Activated T-helper 2 cell treated with anti-CD3 and anti-CD28 coated beads, Interferon-gamma antibody, Interleukin-2, Interleukin-4, amounts not matched to agents 10 μg/mL and 5 μg/mL and 100 μg/mL, durations not matched to agents 14 hours and 24 hours and 36 hours (primary cell): ENCODE results near the gene IGF2R. TPM values are rescaled to one million over a fixed set of nuclear protein-coding genes. Genes with fewer than 3 reads are reported as not detected.
"Not testable (repeated sequence)": the region's sequence is repeated elsewhere in the genome, so short reads cannot be mapped to it uniquely, and the experiment has no call there.

Source experiments
- DNase-seq: peaks from one replicate; pipeline ENCODE4 v3.0.0; 2021; ENCODE audit warnings: low spot score
- H3K27ac Mint-ChIP-seq: one replicate; pipeline ENCODE4 v1.8.0; 2021; ENCODE audit warnings: mixed read lengths
- H3K27me3 Mint-ChIP-seq: one replicate; pipeline ENCODE4 v1.8.0; 2021; ENCODE audit warnings: low read depth, mixed read lengths
- H3K36me3 Mint-ChIP-seq: one replicate; pipeline ENCODE4 v1.8.0; 2021; ENCODE audit warnings: low read depth, mixed read lengths
- H3K4me1 Mint-ChIP-seq: one replicate; pipeline ENCODE4 v1.8.0; 2021; ENCODE audit warnings: low read depth, mixed read lengths
- H3K4me3 Mint-ChIP-seq: one replicate; pipeline ENCODE4 v1.8.0; 2021; ENCODE audit warnings: low read depth, mild to moderate bottlenecking, moderate library complexity, mixed read lengths
- H3K9me3 Mint-ChIP-seq: one replicate; pipeline ENCODE4 v1.8.0; 2021; ENCODE audit warnings: mixed read lengths
- intact Hi-C: fragments of 100-400 bp; cut with micrococcal nuclease; formaldehyde crosslinking; loops from one replicate; pipeline ENCODE4 v1.15.1; 2023
- total RNA-seq: library from RNA; stranded (reverse); gene quantifications from 2 replicates; pipeline ENCODE4 v1.2.3, GENCODE V29; 2022

The IGF2R gene
- total RNA-seq, 1 donor from 2014 or later, result 82.4 TPM

- Mint-ChIP-seq H3K4me1 (peaks cover 14% of the 10 kb centered on the region), H3K27me3 (peaks cover 2% of the 10 kb centered on the region), H3K27ac (no peak overlapping the region), H3K36me3 (no peaks in the 10 kb centered on the region), H3K9me3 (no peaks in the 10 kb centered on the region), H3K4me3 (no peak overlapping the region)
- no peak for DNase-seq
- intact Hi-C loops, result no loop called here
Measured at GRCh38 chr6:160129881-160130615, 161.2 kb downstream of the IGF2R start.

DNA sequence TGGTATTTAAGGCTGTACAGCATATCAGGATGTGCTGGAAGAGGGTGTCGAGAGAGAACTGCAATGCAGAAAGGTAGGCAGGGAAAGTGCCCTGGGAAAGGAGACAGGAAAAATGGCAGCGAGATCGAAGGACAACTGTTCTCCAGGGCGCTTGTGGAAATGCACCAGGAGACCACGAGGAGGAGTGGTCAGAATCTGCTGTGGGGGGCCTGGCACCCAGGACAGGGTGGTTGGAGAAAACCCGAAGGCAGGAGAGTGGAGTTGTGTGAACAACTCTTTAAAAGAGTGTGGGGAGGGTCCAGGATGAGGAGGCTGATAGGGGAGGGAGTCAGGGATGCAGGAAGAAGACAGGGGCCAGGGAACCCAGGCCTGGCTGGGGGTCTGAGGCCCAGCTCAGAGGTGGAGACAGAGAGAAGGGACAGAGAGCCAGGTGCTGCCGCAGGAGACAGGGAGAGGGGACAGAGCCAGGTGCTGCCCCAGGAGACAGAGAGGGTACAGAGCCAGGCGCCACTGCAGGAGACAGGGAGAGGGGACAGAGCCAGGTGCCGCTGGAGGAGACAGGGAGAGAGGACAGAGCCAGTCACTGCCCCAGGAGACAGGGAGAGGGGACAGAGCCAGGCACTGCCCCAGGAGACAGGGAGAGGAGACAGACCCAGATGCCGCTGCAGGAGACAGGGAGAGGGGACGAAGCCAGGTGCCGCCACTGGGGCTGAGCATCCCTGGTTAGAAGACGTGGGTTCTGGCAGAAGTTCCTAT is 162.0 kb downstream of the IGF2R start:
- H3K27me3 Mint-ChIP-seq, result peaks cover 2% of the 10 kb centered on the region
- no peaks in the 10 kb centered on the region for H3K36me3 Mint-ChIP-seq
- no peaks in the 10 kb centered on the region for H3K9me3 Mint-ChIP-seq
- H3K4me1 Mint-ChIP-seq, result peaks cover 14% of the 10 kb centered on the region
- no peak overlapping the region for H3K4me3 Mint-ChIP-seq
- no peak for DNase-seq
- intact Hi-C loops, result no loop called here
- no peak overlapping the region for H3K27ac Mint-ChIP-seq

GRCh38 chr6:160131636-160132296 is 162.9 kb downstream of the IGF2R start:
- Mint-ChIP-seq H3K4me3 (no peak overlapping the region), H3K36me3 (no peaks in the 10 kb centered on the region), H3K27me3 (peaks cover 2% of the 10 kb centered on the region), H3K27ac (no peak overlapping the region), H3K4me1 (peaks cover 14% of the 10 kb centered on the region), H3K9me3 (no peaks in the 10 kb centered on the region)
- no peak for DNase-seq
- intact Hi-C loops, result no loop called here

GRCh38 chr6:160132297-160132637 is 163.4 kb downstream of the IGF2R start:
- Mint-ChIP-seq H3K27me3 (peaks cover 2% of the 10 kb centered on the region), H3K9me3 (no peaks in the 10 kb centered on the region), H3K27ac (no peak overlapping the region), H3K4me3 (no peak overlapping the region), H3K4me1 (peaks cover 14% of the 10 kb centered on the region), H3K36me3 (no peaks in the 10 kb centered on the region)
- no peak for DNase-seq
- intact Hi-C loops, result no loop called here

GRCh38 chr6:160132776-160133338 is 164.0 kb downstream of the IGF2R start:
- Mint-ChIP-seq H3K36me3 (no peaks in the 10 kb centered on the region), H3K4me3 (no peak overlapping the region), H3K9me3 (no peaks in the 10 kb centered on the region), H3K27ac (no peak overlapping the region), H3K27me3 (peaks cover 2% of the 10 kb centered on the region), H3K4me1 (peaks cover 14% of the 10 kb centered on the region)
- intact Hi-C loops, result no loop called here
- DNase-seq, result no peak

- peaks cover 2% of the 10 kb centered on the region for H3K27me3 Mint-ChIP-seq
- H3K9me3 Mint-ChIP-seq, result no peaks in the 10 kb centered on the region
- DNase-seq, result no peak
- H3K4me3 Mint-ChIP-seq, result no peak overlapping the region
- H3K36me3 Mint-ChIP-seq, result no peaks in the 10 kb centered on the region
- peaks cover 18% of the 10 kb centered on the region for H3K4me1 Mint-ChIP-seq
- intact Hi-C loops, result no loop called here
- H3K27ac Mint-ChIP-seq, result peak overlapping the region; percentile 15
Measured at GRCh38 chr6:160133441-160134336, 164.8 kb downstream of the IGF2R start.

GRCh38 chr6:160134337-160134751 is 165.5 kb downstream of the IGF2R start:
- H3K9me3 Mint-ChIP-seq, H3K4me3 Mint-ChIP-seq, H3K27me3 Mint-ChIP-seq, intact Hi-C loops, H3K36me3 Mint-ChIP-seq, DNase-seq, H3K27ac Mint-ChIP-seq: not testable (repeated sequence)
- peaks cover 16% of the 10 kb centered on the region for H3K4me1 Mint-ChIP-seq

DNA sequence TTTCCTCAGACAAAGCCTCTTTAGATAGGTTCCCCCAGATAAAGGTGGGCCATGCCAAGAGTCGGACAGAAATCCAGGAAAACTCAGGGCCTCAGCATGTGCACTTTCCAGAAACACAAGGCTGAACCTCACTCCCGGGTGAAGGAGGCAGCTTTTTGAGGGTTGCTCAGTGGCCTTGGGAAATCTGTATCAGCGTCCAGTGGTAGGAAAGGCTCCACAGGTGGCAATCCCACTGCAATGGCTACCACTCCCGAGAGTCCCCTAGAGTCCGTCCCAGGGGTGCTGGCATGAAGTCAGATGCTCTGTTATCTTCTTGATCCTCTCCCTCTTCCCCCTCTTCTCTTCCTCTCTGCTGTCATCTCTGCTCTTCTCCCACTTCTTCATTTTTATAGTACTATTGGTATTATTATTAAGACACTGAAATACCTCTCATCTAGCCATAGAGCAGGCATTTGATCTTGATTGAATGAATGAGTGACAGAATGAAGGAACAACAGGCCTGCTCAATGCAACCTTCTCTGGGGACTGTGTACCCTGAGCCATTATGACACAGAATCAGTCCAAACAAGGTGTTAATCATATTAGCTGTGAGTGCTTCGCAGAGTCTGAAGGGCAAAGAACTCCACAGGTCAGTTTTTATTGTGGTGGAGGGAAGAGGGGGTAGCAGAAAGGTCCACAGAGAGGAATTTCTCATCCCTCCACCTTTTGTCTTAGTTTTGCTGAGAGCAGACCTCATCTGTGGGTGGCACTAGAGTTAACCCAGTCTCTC is 166.1 kb downstream of the IGF2R start:
- Mint-ChIP-seq H3K4me1 (peaks cover 14% of the 10 kb centered on the region), H3K4me3 (no peak overlapping the region), H3K36me3 (no peaks in the 10 kb centered on the region), H3K27ac (no peak overlapping the region), H3K9me3 (no peaks in the 10 kb centered on the region), H3K27me3 (no peaks in the 10 kb centered on the region)
- DNase-seq, result no peak
- intact Hi-C loops, result no loop called here

DNA sequence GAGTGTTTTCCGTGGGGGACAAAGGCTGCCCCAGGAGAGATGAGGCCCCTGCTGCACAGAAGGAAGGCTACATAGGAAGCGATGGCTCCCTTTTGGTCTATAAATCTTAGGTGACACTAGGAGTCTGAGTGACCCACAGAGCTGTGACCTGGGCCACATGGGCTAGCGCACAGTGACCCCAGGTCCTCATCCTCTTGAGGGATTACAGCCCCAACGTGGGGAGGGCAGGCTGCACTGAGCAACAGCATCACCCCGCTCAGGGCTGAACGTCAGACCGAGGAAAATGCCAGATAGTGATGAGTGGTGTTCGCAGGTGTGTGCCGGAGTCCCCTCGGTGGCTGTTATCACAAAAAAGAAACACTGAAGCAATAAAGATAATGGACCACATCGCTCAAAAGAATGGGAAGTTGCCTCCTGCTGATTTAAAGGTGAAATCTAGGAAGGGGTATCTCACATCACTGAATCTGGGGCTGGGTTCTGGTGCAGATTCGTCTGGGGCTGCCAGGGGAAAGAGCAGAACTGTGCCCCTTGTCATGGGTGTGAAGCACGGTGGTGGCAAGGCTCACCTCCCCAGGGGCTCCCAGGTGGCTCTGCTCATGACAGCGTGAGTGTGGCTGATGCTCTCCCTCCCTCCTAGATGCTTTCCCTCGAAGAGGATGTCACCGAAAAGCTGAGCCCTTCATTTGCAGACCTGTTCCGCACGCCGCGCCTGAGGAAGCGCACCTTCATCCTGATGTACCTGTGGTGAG is 167.2 kb downstream of the IGF2R start:
- intact Hi-C loops, result no loop called here
- Mint-ChIP-seq H3K27me3 (no peaks in the 10 kb centered on the region), H3K4me3 (no peak overlapping the region), H3K27ac (no peak overlapping the region), H3K36me3 (no peaks in the 10 kb centered on the region), H3K4me1 (peaks cover 14% of the 10 kb centered on the region), H3K9me3 (no peaks in the 10 kb centered on the region)
- no peak for DNase-seq

GRCh38 chr6:160137130-160137988 is 168.5 kb downstream of the IGF2R start:
- Mint-ChIP-seq H3K4me1 (peaks cover 13% of the 10 kb centered on the region), H3K27ac (no peak overlapping the region), H3K27me3 (no peaks in the 10 kb centered on the region), H3K4me3 (no peak overlapping the region), H3K36me3 (no peaks in the 10 kb centered on the region), H3K9me3 (no peaks in the 10 kb centered on the region)
- DNase-seq, result no peak
- intact Hi-C loops, result no loop called here
